GM23338 (cell line): ENCODE results near the gene SORT1. TPM values are rescaled to one million over a fixed set of nuclear protein-coding genes. Genes with fewer than 3 reads are reported as not detected.

Experiments
- ATAC-seq: fragments of 200-7000 bp; cut with Tn5 transposase; 3 replicates; pipeline ENCODE4 v1.9.1; 2020
- DNase-seq: peaks from one replicate; pipeline ENCODE4 v3.0.0-alpha.2; 2015; ENCODE audit warnings: low spot score
- H2AFZ ChIP-seq: fragments of 200-600 bp; sonication (generic); 2 replicates; pipeline ENCODE4 v1.8.0; 2016; ENCODE audit warnings: antibody characterized with exemption, mild to moderate bottlenecking, moderate library complexity
- H3F3A ChIP-seq: fragments of 200-600 bp; sonication (generic); replicated peaks from 2 replicates; pipeline ENCODE4 v1.8.0; 2017; ENCODE audit warnings: antibody characterized with exemption, mixed run types, low read depth
- H3K27ac ChIP-seq: fragments of 200-600 bp; sonication (generic); 2 replicates; pipeline ENCODE4 v1.6.1; 2016; ENCODE audit warnings: low read depth
- H3K27me3 ChIP-seq: fragments of 200-600 bp; sonication (generic); 2 replicates; pipeline ENCODE4 v1.8.0; 2016; ENCODE audit warnings: mild to moderate bottlenecking, mixed run types, moderate library complexity; ENCODE audit not compliant: insufficient read depth
- H3K36me3 ChIP-seq: fragments of 200-600 bp; sonication (generic); 2 replicates; pipeline ENCODE4 v1.8.0; 2016; ENCODE audit warnings: mild to moderate bottlenecking; ENCODE audit not compliant: insufficient read depth
- H3K4me1 ChIP-seq: fragments of 200-600 bp; sonication (generic); 2 replicates; pipeline ENCODE4 v1.8.0; 2016; ENCODE audit warnings: mild to moderate bottlenecking, moderate library complexity; ENCODE audit not compliant: insufficient read depth
- H3K4me2 ChIP-seq: fragments of 200-600 bp; sonication (generic); 2 replicates; pipeline ENCODE4 v1.7.1; 2017; ENCODE audit warnings: mixed run types
- H3K4me3 ChIP-seq: fragments of 200-600 bp; sonication (generic); 2 replicates; pipeline ENCODE4 v1.6.1; 2016; ENCODE audit warnings: mixed run types
- H3K79me2 ChIP-seq: fragments of 200-600 bp; sonication (generic); replicated peaks from 2 replicates; pipeline ENCODE4 v1.8.0; 2017; ENCODE audit warnings: mild to moderate bottlenecking; ENCODE audit not compliant: insufficient read depth
- H3K9me2 ChIP-seq: fragments of 200-600 bp; sonication (generic); 2 replicates; pipeline ENCODE4 v1.8.0; 2017; ENCODE audit not compliant: insufficient read depth
- H4K20me1 ChIP-seq: fragments of 200-600 bp; sonication (generic); replicated peaks from 2 replicates; pipeline ENCODE4 v1.8.0; 2017; ENCODE audit warnings: mild to moderate bottlenecking; ENCODE audit not compliant: insufficient read depth
- H3K27ac Mint-ChIP-seq: 2 replicates; pipeline ENCODE4 v1.8.0; 2020; ENCODE audit warnings: inconsistent platforms, mild to moderate bottlenecking, moderate library complexity, mixed read lengths
- H3K27me3 Mint-ChIP-seq: 3 replicates; pipeline ENCODE4 v1.8.0; 2022; ENCODE audit warnings: low read depth, mild to moderate bottlenecking, moderate library complexity, mixed read lengths, inconsistent platforms; ENCODE audit not compliant: insufficient read depth, poor library complexity
- H3K36me3 Mint-ChIP-seq: 3 replicates; pipeline ENCODE4 v1.8.0; 2021; ENCODE audit warnings: low read depth, mild to moderate bottlenecking, inconsistent platforms, moderate library complexity, mixed read lengths
- H3K4me1 Mint-ChIP-seq: 3 replicates; pipeline ENCODE4 v1.8.0; 2020; ENCODE audit warnings: mild to moderate bottlenecking, inconsistent platforms, mixed read lengths
- H3K4me3 Mint-ChIP-seq: 3 replicates; pipeline ENCODE4 v1.8.0; 2021; ENCODE audit warnings: moderate library complexity, mild to moderate bottlenecking, inconsistent platforms, mixed read lengths
- H3K9me3 Mint-ChIP-seq: 3 replicates; pipeline ENCODE4 v1.8.0; 2020; ENCODE audit warnings: moderate library complexity, mild to moderate bottlenecking, inconsistent platforms, mixed read lengths
- CREB1 ChIP-seq: fragments of 250-450 bp; sonication (Bioruptor Pico); IDR thresholded peaks from 2 replicates; pipeline ENCODE4 v1.5.0; 2020; ENCODE audit warnings: low read depth, mild to moderate bottlenecking, moderate library complexity
- CTCF ChIP-seq, 2 experiments: fragments of 200-600 bp in 1 of 2; sonication (generic) in 1 of 2; conservative IDR thresholded peaks; 2 replicates each; pipeline versions ENCODE4 v1.5.1 to v1.6.1; 2016 to 2017; ENCODE audit warnings: antibody characterized with exemption in 2 of 2, low read depth in 2 of 2, mild to moderate bottlenecking in 2 of 2, moderate library complexity in 1 of 2
- ETS1 ChIP-seq: IDR thresholded peaks from 2 replicates; pipeline ENCODE4 v1.6.1; 2016; ENCODE audit warnings: antibody characterized with exemption
- EZH2 ChIP-seq: fragments of 200-600 bp; sonication (generic); IDR thresholded peaks from one replicate; pipeline ENCODE4 v1.8.0; 2017; ENCODE audit warnings: antibody characterized with exemption, mild to moderate bottlenecking, low read depth; ENCODE audit not compliant: unreplicated experiment
- EZH2phosphoT487 ChIP-seq: fragments of 200-600 bp; sonication (generic); IDR thresholded peaks from one replicate; pipeline ENCODE4 v1.8.1; 2018; ENCODE audit warnings: antibody characterized with exemption; ENCODE audit not compliant: unreplicated experiment
- JUNB ChIP-seq: IDR thresholded peaks from one replicate; pipeline ENCODE4 v1.6.1; 2016; ENCODE audit warnings: antibody characterized with exemption; ENCODE audit not compliant: unreplicated experiment
- NANOG ChIP-seq: IDR thresholded peaks from 2 replicates; pipeline ENCODE4 v1.6.1; 2016; ENCODE audit warnings: antibody characterized with exemption, borderline replicate concordance
- POLR2AphosphoS5 ChIP-seq: IDR thresholded peaks from 2 replicates; pipeline ENCODE4 v1.6.1; 2016; ENCODE audit warnings: antibody characterized with exemption, low read depth
- STAT1 ChIP-seq: IDR thresholded peaks from one replicate; pipeline ENCODE4 v1.6.1; 2016; ENCODE audit warnings: antibody characterized with exemption; ENCODE audit not compliant: unreplicated experiment
- ZNF114 ChIP-seq: fragments of 250-450 bp; sonication (Bioruptor Pico); IDR thresholded peaks from 2 replicates; pipeline ENCODE4 v1.5.0; 2020; ENCODE audit warnings: mild to moderate bottlenecking, moderate library complexity
- ZNF331 ChIP-seq: fragments of 250-450 bp; sonication (Bioruptor Pico); IDR thresholded peaks from 2 replicates; pipeline ENCODE4 v1.5.0; 2020; ENCODE audit warnings: low read depth, mild to moderate bottlenecking, moderate library complexity
- ZNF462 ChIP-seq: fragments of 250-450 bp; sonication (Bioruptor Pico); IDR thresholded peaks from 2 replicates; pipeline ENCODE4 v1.5.0; 2020; ENCODE audit warnings: mild to moderate bottlenecking, moderate library complexity
- polyA plus RNA-seq: library from polyadenylated mRNA; unstranded; fragments of >200 nt; fragmentation: Nextera tagmentation; extraction: Ambion mirVana; gene quantifications from 2 replicates; pipeline ENCODE4 v1.2.1, GENCODE V29; 2016
- total RNA-seq: library from RNA; depleted of rRNA; stranded (reverse); fragments of >200 nt; shearing (Covaris generic); gene quantifications from 2 replicates; pipeline ENCODE4 v1.2.3, GENCODE V29; 2014
- TF ChIP-seq, protein P1 (sequence below): IDR thresholded peaks from one replicate; pipeline ENCODE4 v1.6.1; 2018; ENCODE audit warnings: antibody characterized with exemption; ENCODE audit not compliant: unreplicated experiment

The SORT1 gene
- total and polyA plus RNA-seq, 2 experiments from 2014 or later = 10.9 to 55.4 TPM

- Histone ChIP-seq H3K79me2 (0 out of 2 replicates have a peak, but pooled peaks cover under 1% of the 10 kb centered on the region), H2AFZ (no peak overlapping the region), H3K9me2 (no peaks in the 10 kb centered on the region), H3K27me3 (no peaks in the 10 kb centered on the region), H3K27ac (no peak overlapping the region), H3K4me3 (no peak overlapping the region), H3K4me2 (no peak overlapping the region), H3K4me1 (no peaks in the 10 kb centered on the region; the same call in 1 of the 2 replicates), H3F3A (0 out of 2 replicates have a peak, but pooled peaks cover 5% of the 10 kb centered on the region), H3K36me3 (no peaks in the 10 kb centered on the region; the same call in 1 of the 2 replicates), H4K20me1 (no peaks in the 10 kb centered on the region; the same call in 1 of the 2 replicates)
- no peaks in the 10 kb centered on the region; the same call in 1 of the 3 replicates for H3K9me3 Mint-ChIP-seq
- H3K4me3 Mint-ChIP-seq = no peak overlapping the region
- peaks cover 10% of the 10 kb centered on the region for H3K27me3 Mint-ChIP-seq
- no peak overlapping the region for H3K27ac Mint-ChIP-seq
- peaks cover 3% of the 10 kb centered on the region; the same call in 2 of the 3 replicates for H3K36me3 Mint-ChIP-seq
- peaks cover 22% of the 10 kb centered on the region for H3K4me1 Mint-ChIP-seq
- TF ChIP-seq CREB1 (CRISPR knock-in tag) (no peak), ZNF462 (CRISPR knock-in tag) (no peak), ZNF331 (CRISPR knock-in tag) (no peak), EZH2 (no peak), ETS1 (no peak), POLR2AphosphoS5 (no peak), JUNB (no peak), CTCF (conservative IDR thresholded peaks at IDR 0.05; ENCODE audit: low read depth in 2 of 2) (no peak), EZH2phosphoT487 (no peak), NANOG (no peak), STAT1 (no peak), ZNF114 (no peak)
- TF ChIP-seq, protein P1, sequence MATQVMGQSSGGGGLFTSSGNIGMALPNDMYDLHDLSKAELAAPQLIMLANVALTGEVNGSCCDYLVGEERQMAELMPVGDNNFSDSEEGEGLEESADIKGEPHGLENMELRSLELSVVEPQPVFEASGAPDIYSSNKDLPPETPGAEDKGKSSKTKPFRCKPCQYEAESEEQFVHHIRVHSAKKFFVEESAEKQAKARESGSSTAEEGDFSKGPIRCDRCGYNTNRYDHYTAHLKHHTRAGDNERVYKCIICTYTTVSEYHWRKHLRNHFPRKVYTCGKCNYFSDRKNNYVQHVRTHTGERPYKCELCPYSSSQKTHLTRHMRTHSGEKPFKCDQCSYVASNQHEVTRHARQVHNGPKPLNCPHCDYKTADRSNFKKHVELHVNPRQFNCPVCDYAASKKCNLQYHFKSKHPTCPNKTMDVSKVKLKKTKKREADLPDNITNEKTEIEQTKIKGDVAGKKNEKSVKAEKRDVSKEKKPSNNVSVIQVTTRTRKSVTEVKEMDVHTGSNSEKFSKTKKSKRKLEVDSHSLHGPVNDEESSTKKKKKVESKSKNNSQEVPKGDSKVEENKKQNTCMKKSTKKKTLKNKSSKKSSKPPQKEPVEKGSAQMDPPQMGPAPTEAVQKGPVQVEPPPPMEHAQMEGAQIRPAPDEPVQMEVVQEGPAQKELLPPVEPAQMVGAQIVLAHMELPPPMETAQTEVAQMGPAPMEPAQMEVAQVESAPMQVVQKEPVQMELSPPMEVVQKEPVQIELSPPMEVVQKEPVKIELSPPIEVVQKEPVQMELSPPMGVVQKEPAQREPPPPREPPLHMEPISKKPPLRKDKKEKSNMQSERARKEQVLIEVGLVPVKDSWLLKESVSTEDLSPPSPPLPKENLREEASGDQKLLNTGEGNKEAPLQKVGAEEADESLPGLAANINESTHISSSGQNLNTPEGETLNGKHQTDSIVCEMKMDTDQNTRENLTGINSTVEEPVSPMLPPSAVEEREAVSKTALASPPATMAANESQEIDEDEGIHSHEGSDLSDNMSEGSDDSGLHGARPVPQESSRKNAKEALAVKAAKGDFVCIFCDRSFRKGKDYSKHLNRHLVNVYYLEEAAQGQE = no peak
- DNase-seq (no peak), ATAC-seq (no peak)
Observed at GRCh38 chr1:109261578-109261977, 136.1 kb downstream of the SORT1 start.
